MM.1S (cell line): ENCODE measurements around the gene UNC5C.

Experiments
- EZH2 ChIP-seq: fragments of 300-600 bp; sonication (generic); optimal IDR thresholded peaks from 2 replicates; pipeline ENCODE3; 2017; ENCODE audit warnings: low read depth, mild to moderate bottlenecking, antibody characterized with exemption, low read length, mixed read lengths
- EZH2phosphoT487 ChIP-seq: fragments of 300-600 bp; sonication (generic); IDR thresholded peaks from 2 replicates; pipeline ENCODE4 v1.6.1; 2018; ENCODE audit warnings: antibody characterized with exemption, low read length
- TF ChIP-seq, protein P1 (sequence below): fragments of 300-600 bp; sonication (generic); IDR thresholded peaks from 2 replicates; pipeline ENCODE4 v1.5.1; 2016; ENCODE audit warnings: antibody characterized with exemption, low read length, mixed read lengths

GRCh38 chr4:95124906-95125504 is 423.8 kb downstream of the UNC5C start:
- TF ChIP-seq, protein P1, sequence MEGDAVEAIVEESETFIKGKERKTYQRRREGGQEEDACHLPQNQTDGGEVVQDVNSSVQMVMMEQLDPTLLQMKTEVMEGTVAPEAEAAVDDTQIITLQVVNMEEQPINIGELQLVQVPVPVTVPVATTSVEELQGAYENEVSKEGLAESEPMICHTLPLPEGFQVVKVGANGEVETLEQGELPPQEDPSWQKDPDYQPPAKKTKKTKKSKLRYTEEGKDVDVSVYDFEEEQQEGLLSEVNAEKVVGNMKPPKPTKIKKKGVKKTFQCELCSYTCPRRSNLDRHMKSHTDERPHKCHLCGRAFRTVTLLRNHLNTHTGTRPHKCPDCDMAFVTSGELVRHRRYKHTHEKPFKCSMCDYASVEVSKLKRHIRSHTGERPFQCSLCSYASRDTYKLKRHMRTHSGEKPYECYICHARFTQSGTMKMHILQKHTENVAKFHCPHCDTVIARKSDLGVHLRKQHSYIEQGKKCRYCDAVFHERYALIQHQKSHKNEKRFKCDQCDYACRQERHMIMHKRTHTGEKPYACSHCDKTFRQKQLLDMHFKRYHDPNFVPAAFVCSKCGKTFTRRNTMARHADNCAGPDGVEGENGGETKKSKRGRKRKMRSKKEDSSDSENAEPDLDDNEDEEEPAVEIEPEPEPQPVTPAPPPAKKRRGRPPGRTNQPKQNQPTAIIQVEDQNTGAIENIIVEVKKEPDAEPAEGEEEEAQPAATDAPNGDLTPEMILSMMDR, result peak; percentile 30; the same call in 1 of the 2 replicates
- no peak for TF ChIP-seq EZH2
- TF ChIP-seq EZH2phosphoT487, result no peak
